HG03521 (cell line): ENCODE data around the gene DHFR2.
"Not testable (repeated sequence)": the region's sequence is repeated elsewhere in the genome, so short reads cannot be mapped to it uniquely, and the experiment has no call there.

Experiments
- ATAC-seq: cut with Tn5 transposase; IDR thresholded peaks from one replicate; pipeline ENCODE4 v1.9.1; 2021; ENCODE audit warnings: mild to moderate bottlenecking, moderate library complexity; ENCODE audit not compliant: unreplicated experiment

DHFR2 gene

GRCh38 chr3:94065819-94066480 is 3.2 kb upstream of the DHFR2 start:
- no peak for ATAC-seq

GRCh38 chr3:94065122-94065521 is 2.4 kb upstream of the DHFR2 start:
- no peak for ATAC-seq

GRCh38 chr3:94064243-94064860 is 1.6 kb upstream of the DHFR2 start:
- ATAC-seq = no peak

GRCh38 chr3:94063496-94064119 is 892 bp upstream of the DHFR2 start:
- ATAC-seq = no peak

GRCh38 chr3:94061297-94061696 is 1.4 kb downstream of the DHFR2 start:
- no peak for ATAC-seq

- no peak for ATAC-seq
These were observed 12.2 kb downstream of the DHFR2 start for GRCh38 chr3:94050546-94050945.

- no peak for ATAC-seq
These were observed 13.4 kb downstream of the DHFR2 start for GRCh38 chr3:94049267-94049666.

- no peak for ATAC-seq
These were observed 16.2 kb downstream of the DHFR2 start for GRCh38 chr3:94046533-94046932.

- ATAC-seq = not testable (repeated sequence)
These were observed 18.4 kb downstream of the DHFR2 start for GRCh38 chr3:94044100-94044936.

- ATAC-seq = no peak
These were observed 19.4 kb downstream of the DHFR2 start for GRCh38 chr3:94043285-94043684.

GRCh38 chr3:94036909-94037507 is 25.7 kb downstream of the DHFR2 start:
- peak; percentile 74 for ATAC-seq

GRCh38 chr3:94028093-94028837 is 34.5 kb downstream of the DHFR2 start, which contains the start of gene STX19:
TSS of gene STX19 (minus strand) at chr3:94028597. CDS start at chr3:94015269, 13,328 bp downstream.
- no peak for ATAC-seq

- no peak for ATAC-seq
These were observed 36.1 kb downstream of the DHFR2 start for GRCh38 chr3:94026623-94027022.

- ATAC-seq = no peak
These were observed 38.3 kb downstream of the DHFR2 start for GRCh38 chr3:94024385-94024784.

GRCh38 chr3:94020293-94020692 is 42.4 kb downstream of the DHFR2 start:
- ATAC-seq = no peak

- no peak for ATAC-seq
These were observed 43.1 kb downstream of the DHFR2 start for GRCh38 chr3:94019659-94020058.

GRCh38 chr3:94015025-94015424 is 47.7 kb downstream of the DHFR2 start:
- no peak for ATAC-seq

- ATAC-seq = no peak
These were observed 50.5 kb downstream of the DHFR2 start for GRCh38 chr3:94012185-94012584.

GRCh38 chr3:94011233-94011711 is 51.4 kb downstream of the DHFR2 start:
- no peak for ATAC-seq

- ATAC-seq = no peak
These were observed 53.1 kb downstream of the DHFR2 start for GRCh38 chr3:94009608-94010007.
